Neural crest cell (in vitro differentiated cells): Measurements from ENCODE around the gene WDR47. TPM values are rescaled to one million over a fixed set of nuclear protein-coding genes. Genes with fewer than 3 reads are reported as not detected.

Experiments
- DNase-seq: peaks from one replicate; pipeline ENCODE4 v3.0.0; 2021; ENCODE audit warnings: low read depth, mixed read lengths, low spot score
- H3K27ac Mint-ChIP-seq: one replicate; pipeline ENCODE4 v1.8.0; 2021; ENCODE audit warnings: mild to moderate bottlenecking, mixed read lengths; ENCODE audit not compliant: unreplicated experiment
- H3K27me3 Mint-ChIP-seq: 2 replicates; pipeline ENCODE4 v1.8.0; 2021; ENCODE audit warnings: low read depth, mild to moderate bottlenecking, mixed read lengths
- H3K36me3 Mint-ChIP-seq: 2 replicates; pipeline ENCODE4 v1.8.0; 2021; ENCODE audit warnings: low read depth, mild to moderate bottlenecking, mixed read lengths
- H3K4me1 Mint-ChIP-seq: 2 replicates; pipeline ENCODE4 v1.8.0; 2021; ENCODE audit warnings: mixed read lengths
- H3K4me3 Mint-ChIP-seq: one replicate; pipeline ENCODE4 v1.8.0; 2021; ENCODE audit warnings: mild to moderate bottlenecking, mixed read lengths
- H3K9me3 Mint-ChIP-seq: 2 replicates; pipeline ENCODE4 v1.8.0; 2021; ENCODE audit warnings: mixed read lengths
- total RNA-seq: library from RNA; stranded (reverse); gene quantifications from 2 replicates; pipeline ENCODE4 v1.2.1, GENCODE V29; 2021
- TF ChIP-seq, protein P1 (sequence below): fragments of 200-600 bp; sonication (generic); conservative IDR thresholded peaks from 2 replicates; pipeline ENCODE4 v1.5.0; 2021; ENCODE audit warnings: antibody characterized with exemption, mild to moderate bottlenecking

The WDR47 gene
- total RNA-seq, 1 donor from 2014 or later, result 18.0 TPM

DNA sequence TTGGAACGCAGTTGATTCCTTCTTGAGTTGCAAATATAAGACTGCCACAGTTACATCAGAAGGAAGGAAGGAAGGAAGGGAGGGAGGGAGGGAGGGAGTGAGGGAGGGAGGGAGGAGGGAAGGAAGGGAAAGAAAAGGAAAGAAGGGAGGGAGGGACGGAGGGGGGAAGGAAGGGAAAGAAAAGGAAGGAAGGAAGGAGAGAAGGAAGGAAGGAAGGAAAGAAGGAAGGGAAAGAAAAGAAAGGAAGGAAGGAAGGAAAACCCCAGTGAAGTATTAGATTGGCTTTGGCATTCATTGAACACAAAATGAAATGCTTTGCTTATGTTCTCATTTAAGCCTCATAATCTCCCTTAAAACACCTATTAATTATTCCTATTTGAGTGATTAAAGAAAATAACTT lies 6.4 kb upstream of the WDR47 start:
- H3K27ac Mint-ChIP-seq, result no peak overlapping the region
- no peak overlapping the region for H3K4me3 Mint-ChIP-seq
- peaks cover 5% of the 10 kb centered on the region for H3K27me3 Mint-ChIP-seq
- H3K4me1 Mint-ChIP-seq, result no peaks in the 10 kb centered on the region
- DNase-seq, result no peak
- H3K36me3 Mint-ChIP-seq, result no peaks in the 10 kb centered on the region
- H3K9me3 Mint-ChIP-seq, result no peaks in the 10 kb centered on the region
- TF ChIP-seq, protein P1, sequence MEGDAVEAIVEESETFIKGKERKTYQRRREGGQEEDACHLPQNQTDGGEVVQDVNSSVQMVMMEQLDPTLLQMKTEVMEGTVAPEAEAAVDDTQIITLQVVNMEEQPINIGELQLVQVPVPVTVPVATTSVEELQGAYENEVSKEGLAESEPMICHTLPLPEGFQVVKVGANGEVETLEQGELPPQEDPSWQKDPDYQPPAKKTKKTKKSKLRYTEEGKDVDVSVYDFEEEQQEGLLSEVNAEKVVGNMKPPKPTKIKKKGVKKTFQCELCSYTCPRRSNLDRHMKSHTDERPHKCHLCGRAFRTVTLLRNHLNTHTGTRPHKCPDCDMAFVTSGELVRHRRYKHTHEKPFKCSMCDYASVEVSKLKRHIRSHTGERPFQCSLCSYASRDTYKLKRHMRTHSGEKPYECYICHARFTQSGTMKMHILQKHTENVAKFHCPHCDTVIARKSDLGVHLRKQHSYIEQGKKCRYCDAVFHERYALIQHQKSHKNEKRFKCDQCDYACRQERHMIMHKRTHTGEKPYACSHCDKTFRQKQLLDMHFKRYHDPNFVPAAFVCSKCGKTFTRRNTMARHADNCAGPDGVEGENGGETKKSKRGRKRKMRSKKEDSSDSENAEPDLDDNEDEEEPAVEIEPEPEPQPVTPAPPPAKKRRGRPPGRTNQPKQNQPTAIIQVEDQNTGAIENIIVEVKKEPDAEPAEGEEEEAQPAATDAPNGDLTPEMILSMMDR, result no peak

- Mint-ChIP-seq H3K4me1 (peaks cover 3% of the 10 kb centered on the region), H3K9me3 (no peaks in the 10 kb centered on the region), H3K4me3 (no peak overlapping the region), H3K27me3 (peaks cover 5% of the 10 kb centered on the region), H3K27ac (no peak overlapping the region), H3K36me3 (no peaks in the 10 kb centered on the region)
- TF ChIP-seq, protein P1, result no peak
- no peak for DNase-seq
Measured at GRCh38 chr1:109047339-109047738, 5.4 kb upstream of the WDR47 start.

DNA sequence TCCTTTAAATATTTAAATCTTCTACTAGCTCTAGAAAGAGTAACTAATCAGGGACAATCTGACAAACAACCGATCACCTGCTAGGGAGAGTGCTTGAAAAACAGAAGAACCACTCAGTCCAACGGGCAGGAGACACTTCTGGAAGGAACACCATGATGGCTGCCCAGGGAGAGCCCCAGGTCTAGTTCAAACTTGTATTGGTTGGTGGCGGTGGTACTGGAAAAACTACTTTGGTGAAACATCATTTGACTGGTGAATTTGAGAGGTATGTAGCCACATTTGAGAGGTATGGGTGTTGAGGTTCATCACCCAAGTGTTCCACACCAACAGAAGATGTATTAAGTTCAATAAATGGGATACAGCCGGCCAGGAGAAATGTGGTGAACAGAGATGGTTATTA lies 4.8 kb upstream of the WDR47 start:
- peaks cover 5% of the 10 kb centered on the region for H3K27me3 Mint-ChIP-seq
- no peak overlapping the region for H3K27ac Mint-ChIP-seq
- DNase-seq, result no peak
- no peaks in the 10 kb centered on the region for H3K36me3 Mint-ChIP-seq
- TF ChIP-seq, protein P1, result no peak
- no peaks in the 10 kb centered on the region for H3K9me3 Mint-ChIP-seq
- H3K4me3 Mint-ChIP-seq, result peak overlapping the region; percentile 3
- H3K4me1 Mint-ChIP-seq, result peaks cover 4% of the 10 kb centered on the region

GRCh38 chr1:109045595-109045994 lies 3.7 kb upstream of the WDR47 start:
- no peak for DNase-seq
- TF ChIP-seq, protein P1, result no peak
- Mint-ChIP-seq H3K27me3 (peaks cover 5% of the 10 kb centered on the region), H3K4me1 (peaks cover 10% of the 10 kb centered on the region), H3K36me3 (no peaks in the 10 kb centered on the region), H3K4me3 (no peak overlapping the region), H3K9me3 (no peaks in the 10 kb centered on the region), H3K27ac (no peak overlapping the region)

DNA sequence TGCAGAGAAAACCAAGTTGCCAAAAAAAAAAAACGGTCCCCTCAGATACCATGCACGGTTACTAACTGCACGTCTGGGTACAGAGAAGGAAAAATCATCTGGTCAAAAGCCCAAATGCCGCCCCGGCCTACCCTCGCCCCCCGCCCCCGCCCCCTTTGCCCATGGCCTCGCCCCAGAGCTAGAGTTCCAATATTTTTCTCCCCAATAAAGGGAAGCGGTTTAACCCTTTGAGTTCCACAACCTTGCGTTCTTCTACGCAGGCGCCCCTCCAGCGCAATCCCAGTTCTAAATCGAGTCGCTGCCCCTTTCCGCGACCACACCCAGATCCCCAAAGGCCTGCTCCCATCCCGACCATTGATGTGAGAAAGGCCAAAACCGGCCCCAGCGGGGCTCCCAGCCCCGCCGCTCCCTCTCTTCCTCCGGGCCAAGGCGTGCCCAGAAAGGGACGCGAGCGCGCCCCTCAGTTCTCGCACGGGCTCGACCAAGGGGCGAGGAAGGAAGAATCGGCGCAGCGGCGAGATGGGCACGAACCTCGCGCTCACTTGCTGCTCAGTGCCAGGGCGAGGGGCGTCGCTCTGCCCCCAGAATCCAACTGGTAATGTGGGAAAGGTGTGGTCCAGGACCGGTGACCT lies 797 bp downstream of the WDR47 start:
- H3K27ac Mint-ChIP-seq, result peak overlapping the region; percentile 85
- DNase-seq, result peak; percentile 26

More for the DNA sequence above, 797 bp downstream of the WDR47 start:
- TF ChIP-seq, protein P1, result no peak
- Mint-ChIP-seq H3K27me3 (no peaks in the 10 kb centered on the region), H3K4me1 (peaks cover 16% of the 10 kb centered on the region), H3K4me3 (peak overlapping the region; percentile 96), H3K36me3 (no peaks in the 10 kb centered on the region), H3K9me3 (no peaks in the 10 kb centered on the region)
